NCI-H1694 (cell line): Measurements from ENCODE around the gene IRS2.

ENCODE experiments used
- DNase-seq: peaks from one replicate; lab custom pipeline; 2025; lab: John Stamatoyannopoulos, UW

The IRS2 gene

DNA sequence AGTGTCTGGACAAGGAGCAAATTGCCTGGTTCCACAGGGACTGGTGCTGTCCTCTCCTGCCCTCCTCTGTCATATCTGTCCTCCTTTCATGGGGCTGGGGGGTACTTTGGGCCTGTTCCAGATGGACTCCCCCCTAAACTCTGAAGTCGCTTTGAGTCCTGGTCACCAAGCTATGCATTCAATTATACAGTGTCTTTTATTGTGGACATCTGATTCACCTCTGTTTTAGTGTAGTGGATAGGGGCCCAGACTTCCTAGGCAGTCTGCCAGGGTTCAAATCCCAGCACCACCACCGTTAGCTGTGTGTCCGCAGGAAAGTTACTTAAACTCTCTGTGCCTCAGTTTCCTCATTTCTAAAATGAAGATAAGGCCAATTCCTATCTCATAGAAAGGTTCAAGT, 21.0 kb upstream of the IRS2 start:
- DNase-seq: no peak

DNA sequence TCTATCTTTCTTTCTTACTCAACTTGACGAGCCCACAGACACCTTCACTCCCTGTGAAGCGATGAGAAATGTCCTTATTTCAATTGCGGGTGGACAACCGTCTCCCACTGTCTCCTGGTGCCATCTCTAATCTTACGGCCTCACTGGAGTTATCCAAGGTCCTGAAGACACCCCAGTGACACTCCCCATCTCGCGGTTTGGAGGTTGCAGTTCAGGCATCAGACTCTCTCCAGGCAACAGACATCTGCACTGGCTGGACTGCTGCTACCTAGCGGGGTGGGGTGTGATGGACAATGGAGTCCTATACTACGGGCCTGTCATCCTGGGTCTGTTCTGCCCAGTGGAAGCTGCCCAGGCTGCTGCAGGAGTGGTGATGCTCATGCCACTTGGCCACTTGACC, 18.3 kb upstream of the IRS2 start:
- DNase-seq: no peak

DNA sequence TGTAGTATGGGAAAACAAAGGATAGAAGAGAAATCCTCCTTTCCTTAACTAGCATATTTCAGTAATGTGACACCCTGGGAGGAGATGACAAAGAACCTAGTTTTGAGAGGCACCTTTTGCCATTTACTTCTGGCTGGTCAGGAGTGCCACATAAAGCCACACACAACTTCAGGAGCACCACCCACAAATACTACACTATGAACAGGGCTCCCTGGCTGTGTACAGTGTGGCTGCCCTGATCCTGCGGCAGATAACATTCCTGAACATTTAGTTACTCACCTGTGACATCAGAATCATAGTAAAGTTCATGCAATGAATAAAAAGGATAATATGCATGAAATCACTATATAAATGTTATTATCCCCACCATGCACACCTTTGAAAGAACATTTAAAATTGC, 17.4 kb upstream of the IRS2 start:
- DNase-seq: no peak

DNA sequence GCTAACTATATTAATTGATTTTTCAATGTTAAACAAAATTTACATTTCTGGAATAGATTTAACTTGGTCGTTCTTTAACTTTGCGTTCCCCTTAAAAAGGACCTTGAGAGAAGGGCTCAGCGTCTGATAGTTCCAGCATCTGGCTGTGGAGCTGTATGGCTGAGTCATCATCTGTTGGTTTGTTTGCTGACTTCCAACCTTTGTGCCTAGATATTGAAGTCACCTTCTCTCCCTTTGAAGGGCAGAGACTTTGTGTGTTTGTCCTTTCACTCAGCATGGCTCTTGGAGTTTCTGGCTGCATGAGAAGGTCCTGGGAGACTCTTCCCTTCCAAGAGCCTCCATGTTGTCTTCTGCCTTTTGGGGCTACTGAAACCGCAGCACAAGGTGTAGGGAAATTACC, 16.6 kb upstream of the IRS2 start:
- DNase-seq: no peak

DNA sequence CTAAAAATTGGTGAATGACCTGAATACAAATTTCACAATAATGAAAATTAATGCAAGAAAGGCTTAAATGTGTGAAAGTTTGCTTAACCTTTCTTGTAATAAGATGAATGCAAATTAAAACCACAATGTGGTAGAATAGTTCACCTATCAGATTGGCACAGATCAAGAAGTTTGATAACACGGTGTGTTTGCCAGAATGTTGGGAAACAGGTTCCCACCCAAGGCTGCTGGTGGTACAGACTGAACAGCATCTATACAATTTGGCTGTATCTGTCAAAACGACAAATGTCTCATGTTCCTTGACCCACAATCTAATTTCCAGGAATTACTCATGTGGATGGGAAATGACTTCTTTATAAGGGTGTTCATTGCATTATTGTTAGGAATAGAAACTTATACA, 8.6 kb upstream of the IRS2 start:
- no peak for DNase-seq

DNA sequence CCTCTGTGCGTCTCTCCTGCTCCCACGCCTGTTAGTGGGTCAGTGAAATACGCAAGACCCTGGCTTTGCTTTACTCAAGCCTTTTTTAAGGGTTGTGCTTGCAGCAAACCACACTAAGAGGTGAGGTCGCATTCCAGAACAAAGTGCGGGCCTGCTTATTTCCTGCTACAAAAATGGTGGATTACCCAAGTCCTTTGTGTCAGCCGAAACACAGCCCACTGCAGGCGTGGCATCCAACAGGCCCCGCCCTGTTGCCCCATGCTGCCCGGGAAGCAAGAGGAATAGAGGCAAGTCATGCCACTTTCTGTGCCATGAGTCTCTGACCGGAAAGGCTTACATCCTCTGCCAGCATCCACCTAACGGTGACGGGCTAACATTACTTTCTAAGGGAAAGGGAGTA, 7.7 kb upstream of the IRS2 start:
- no peak for DNase-seq

DNA sequence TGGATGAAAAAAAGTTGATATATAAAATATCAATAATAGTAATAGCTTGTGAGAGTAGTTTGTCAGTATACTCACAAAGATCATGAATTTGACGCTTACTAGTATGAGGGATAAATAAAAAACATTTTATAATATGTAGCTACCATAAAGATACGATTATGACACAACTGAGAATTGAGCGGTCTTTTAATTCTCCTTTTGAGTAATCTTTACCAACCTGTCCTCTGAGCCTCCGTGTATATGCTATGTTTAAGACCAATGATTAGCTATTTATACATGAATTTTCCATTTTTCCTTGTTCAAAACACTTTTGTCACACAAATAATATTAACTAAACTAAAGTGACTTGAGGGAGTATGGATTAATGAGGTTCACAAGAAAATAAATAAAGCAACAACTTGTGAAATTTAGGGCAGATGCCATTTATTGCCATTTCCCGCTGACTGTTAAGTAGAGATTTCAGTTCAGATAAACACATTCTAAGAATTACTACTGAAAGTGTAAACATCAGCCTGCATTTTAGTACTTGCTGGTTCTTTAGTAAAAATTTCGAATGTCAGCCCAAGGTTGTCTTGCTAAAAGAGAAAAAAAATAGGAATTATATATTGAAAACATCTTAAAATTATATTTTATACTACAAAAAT, 6.2 kb upstream of the IRS2 start:
- DNase-seq: no peak

DNA sequence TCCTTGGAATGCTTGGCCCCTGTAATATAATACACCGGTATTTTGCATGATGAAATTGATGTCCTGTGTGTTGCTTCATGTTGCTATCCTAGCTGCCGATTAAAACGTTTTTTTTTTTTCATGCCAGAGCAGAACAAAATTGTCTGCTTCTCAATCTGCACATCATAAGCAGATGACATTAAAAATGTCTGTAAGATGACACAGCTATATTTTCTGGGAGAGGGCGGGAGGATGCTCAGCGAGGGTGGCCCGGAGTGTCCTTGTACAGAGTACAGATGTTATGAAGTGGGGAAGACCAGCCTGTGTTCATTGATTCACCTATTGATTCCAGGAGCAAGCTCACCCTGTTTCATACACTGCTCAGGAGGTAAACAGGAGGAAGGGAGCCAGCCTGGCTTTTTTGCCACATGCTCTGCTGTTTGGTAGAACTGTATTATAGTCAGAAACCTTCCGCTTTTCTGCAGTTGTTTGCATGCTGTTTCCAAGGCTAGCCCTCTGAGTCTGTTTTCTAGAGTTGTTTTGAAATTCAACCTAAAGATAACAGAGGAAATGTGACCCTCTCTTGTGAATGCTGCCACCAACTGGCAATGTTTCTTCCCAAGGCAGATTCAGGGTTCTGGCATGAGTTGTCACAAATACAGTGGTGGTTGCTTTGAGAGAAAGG, 4.7 kb upstream of the IRS2 start:
- DNase-seq: peak; percentile 57

DNA sequence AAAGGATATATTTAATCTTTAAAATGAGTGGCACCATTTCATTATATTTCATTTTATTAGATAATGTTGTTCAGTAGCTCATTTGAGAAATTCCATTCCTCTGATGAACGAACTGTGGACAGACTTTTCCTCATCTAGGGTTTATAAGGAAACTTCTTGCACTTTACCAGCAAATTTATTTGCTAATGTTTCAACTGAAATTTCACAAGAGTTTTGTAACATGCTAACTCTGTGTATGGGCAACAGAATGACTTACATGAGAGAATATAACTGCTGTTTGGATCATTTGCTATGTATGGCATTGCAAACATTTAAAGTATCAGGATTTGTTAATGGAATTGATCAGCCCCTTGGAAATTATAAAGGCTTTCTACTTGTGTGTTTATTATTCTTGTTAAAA, 3.7 kb upstream of the IRS2 start:
- no peak for DNase-seq

DNA sequence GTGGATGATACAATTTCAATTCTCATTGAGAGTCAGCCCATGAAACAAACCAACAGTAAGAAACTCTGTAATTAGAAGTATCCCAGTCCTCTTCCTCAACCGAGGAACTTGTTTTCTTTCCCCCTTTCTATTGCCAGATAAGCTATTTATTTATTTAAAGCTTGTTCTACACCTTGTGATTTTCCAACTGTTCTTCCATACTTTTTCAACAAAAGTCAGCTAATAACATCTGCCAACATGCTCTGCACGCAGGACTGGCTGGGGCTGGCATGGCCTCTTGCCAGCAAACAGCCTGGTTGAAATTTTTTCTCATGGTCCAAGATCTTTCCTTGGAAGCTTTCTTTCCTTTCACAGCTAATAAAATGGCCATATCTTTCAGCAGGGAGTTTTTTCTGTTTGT, 2.9 kb upstream of the IRS2 start:
- peak; percentile 38 for DNase-seq

DNA sequence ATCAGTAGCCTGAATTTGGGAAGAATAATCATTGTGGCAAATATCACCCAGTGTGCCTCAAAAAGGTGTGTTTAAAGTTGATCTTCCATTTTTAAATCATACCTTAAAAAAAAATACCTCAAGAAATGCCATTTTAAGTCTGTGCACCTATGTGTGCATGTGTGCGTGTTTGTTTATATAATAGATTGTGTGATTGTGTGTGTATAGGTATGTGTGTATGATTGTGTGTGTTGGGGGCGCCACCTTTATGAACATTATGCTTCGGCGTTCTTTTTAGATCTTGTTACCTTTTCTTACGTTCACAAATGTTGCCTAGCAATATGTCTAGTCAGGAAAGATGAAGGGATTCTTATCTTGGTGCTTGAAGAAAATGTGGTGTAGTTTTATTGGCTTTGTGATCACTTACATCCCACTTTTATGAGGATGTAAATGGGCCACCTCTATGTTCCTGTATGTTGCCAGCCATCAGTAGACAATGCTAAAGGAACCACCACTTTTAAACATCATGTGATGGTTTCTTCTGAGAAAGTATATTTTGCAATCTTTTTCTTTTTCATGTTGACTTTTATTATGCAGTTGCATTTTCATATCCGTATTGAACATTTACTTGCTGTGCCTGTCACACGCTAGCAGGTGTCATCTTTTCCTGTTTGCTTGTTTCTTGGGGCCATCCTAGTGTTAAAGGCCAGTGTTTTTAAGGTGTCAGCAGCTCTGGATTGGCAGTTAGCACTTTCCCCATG, 2.2 kb upstream of the IRS2 start:
- no peak for DNase-seq

DNA sequence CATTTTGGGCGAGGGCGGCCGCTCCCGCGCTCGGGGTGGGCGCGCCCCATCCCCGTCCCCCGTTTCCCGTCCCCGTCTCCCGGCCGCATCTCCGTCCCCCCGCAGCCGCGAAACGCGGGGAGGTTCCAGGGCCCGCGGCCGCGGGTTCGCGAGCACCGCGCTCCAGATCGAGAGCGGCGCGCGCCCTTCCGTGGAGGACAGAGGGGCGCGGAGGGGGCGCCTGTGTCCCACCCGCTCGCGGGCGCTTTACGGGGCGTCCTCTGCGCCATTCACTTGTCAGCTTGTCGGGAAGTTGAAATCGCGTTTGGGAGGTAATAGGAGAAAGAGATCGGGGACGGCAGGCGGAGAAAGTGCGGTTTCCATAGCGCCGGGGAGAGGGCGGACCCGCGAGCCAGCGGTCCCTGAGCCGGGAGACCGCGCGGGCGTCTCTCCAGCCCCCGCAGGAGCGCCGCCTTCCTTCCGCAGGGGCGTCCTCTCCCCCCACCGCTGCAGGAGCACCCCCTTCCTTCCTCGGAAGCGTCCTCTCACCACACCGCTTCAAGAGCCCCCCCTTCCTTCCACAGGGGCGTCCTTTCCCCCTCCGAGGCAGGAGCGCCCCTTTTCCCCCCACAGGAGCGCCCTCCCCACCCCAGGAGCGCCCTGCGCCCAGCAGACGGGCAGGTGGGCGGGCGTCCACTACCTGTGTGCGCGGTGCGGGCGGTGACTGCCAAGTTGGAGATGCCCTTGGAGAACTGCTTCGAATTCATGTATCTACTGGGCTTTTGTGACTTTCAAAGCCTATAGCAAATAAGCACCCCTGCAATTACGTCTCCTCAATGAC, 962 bp upstream of the IRS2 start:
- no peak for DNase-seq

DNA sequence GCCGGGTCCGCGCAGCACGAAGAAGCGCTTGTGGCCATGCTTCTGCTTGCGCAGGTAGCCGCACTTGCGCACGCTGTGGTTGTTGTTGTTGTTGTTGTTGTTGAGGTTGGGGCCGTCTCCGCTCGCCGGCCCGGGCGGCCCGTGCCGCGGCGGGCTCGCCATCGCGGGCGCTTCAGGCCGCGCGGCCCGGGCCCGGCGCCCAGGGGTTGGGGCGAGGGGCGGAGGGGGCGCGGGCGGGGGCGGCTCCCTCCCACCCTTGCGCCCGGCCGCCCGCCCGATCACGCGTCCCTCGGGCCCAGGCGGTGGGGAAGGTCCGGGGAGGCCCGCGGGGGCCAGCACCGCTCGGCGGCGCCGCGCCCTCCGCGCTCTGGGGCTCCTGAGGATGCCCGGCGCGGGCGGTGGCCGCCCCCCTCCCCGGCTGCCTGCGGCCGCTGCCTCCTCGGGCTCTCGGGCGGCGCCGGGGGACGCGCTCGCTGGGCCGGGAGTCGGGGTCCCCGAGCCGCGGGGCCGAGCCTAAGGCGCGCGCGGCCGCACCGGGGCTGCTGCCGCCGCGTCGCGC, 412 bp downstream of the IRS2 start:
- no peak for DNase-seq

DNA sequence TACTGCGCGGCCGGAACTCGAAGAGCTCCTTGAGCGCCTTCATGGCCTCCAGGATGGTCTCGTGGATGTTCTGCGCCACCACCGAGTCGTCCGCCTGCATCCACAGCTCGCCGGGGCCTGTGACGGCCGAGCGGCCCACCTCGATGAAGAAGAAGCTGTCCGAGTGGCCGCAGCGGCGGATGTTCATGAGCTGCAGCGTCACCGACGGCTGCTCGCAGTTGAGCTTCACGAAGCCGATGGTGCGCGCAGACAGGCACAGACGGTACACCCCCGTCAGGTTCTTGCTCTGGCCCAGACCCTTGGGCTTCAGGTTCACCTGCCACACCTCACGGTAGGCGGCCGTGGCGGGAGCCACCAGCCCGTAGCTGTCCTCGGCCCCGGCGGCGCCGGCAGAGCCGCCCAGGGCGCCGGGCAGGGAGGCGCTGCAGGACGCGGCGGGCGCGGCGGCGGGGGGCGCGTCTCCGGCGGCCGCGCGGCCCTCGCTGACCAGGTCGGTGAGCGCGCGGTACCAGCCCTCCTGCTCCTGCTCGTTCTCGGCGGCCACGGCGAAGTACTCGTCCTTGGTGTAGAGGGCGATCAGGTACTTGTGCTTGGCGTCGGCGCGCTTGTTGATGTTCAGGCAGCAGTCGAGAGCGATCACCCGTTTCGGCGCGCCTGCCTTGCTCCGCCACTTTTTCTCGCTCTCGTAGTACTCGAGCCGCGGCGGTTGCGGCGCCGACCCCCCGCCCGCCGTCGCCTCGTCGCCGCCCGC, 1.1 kb downstream of the IRS2 start:
- peak; percentile 4 for DNase-seq

DNA sequence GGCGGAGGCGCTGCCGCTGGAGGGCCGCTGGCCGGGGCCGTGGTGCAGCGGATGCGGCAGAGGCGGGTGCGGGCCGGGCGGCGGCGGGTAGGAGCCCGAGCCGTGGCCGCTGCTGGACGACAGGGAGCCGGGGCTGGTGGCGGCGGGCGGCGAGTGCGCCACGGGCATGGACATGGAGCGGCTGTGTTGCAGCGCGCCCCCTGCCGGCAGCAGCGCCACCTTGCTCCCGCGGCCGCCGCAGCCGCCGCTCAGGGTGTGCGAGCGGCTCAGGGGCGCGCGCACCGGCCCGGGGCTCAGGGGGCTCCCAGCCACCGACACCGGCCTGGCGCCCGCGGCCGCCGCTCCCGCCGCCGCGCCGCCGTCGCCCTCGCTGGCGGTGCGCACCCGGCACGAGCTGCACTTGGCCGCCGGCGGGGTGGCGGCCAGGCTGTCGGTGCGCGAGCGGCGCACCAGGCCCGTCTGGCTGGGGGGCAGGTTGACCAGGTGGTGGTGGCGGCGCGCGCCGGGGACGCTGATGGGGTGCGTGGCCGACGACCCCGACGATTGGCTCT, 1.7 kb downstream of the IRS2 start:
- peak; percentile 11 for DNase-seq

DNA sequence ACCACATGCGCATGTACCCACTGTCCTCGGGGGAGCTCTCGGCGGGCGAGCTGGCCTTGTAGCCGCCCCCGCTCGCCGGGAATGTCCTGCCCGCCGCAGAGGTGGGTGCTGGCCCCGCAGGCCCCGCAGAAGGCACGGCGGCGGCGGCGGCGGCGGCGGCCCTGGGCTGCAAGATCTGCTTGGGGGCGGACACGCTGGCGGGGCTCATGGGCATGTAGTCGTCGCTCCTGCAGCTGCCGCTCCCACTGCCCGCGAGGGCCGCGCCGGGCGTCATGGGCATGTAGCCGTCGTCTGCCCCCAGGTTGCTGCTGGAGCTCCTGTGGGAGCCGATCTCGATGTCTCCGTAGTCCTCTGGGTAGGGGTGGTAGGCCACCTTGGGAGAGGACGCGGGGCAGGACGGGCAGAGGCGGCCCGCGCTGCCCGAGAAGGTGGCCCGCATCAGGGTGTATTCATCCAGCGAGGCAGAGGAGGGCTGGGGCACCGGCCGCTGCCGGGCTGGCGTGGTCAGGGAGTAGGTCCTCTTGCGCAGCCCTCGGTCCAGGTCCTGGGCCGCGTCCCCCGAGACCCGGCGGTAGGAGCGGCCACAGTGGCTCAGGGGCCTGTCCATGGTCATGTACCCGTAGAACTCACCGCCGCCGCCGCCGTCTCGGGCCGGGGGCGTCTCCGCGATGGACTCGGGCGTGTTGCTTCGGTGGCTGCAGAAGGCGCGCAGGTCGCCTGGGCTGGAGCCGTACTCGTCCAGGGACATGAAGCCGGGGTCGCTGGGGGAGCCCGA, 2.4 kb downstream of the IRS2 start:
- DNase-seq: no peak

DNA sequence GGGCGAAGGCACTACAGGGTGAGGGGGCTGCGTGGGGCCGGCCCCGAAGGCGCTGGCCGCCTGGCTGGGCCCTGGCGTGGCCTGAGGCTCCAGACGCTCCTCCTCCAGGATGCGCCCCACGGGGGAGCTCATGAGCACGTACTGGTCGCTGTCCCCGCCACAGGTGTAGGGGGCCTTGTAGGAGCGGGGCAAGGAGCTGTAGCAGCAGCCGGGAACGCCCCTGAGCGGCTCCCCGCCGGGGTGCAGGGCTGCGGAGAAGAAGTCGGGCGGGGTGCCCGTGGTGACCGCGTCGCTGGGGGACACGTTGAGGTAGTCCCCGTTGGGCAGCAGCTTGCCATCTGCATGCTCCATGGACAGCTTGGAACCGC, 3.0 kb downstream of the IRS2 start:
- DNase-seq: no peak

DNA sequence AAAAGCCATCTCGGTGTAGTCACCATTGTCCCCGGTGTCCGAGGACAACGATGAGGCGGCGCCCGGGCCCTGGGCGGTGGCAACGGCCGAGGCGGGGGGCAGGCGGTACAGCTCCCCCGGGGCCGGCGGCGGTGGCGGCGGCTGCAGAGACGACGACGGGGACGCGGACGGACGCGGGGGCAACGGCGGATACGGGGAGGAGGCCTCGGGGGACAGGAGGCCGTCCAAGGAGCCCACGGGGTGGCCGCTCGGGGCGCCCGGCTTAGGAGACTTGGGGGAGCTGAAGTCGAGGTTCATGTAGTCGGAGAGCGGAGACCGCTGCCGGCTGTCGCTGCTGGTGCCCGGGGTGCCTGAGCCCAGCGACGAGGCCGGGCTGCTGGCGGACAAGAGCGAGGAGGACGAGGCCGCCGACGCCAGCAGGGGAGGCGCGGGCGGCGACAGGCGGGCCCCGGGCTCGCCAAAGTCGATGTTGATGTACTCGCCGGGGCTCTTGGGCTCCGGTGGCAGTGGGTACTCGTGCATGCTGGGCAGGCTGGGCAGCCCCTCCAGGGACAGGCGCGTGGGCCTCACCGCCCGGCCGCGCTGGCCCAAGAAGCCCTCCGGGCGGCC, 3.5 kb downstream of the IRS2 start:
- DNase-seq: no peak

DNA sequence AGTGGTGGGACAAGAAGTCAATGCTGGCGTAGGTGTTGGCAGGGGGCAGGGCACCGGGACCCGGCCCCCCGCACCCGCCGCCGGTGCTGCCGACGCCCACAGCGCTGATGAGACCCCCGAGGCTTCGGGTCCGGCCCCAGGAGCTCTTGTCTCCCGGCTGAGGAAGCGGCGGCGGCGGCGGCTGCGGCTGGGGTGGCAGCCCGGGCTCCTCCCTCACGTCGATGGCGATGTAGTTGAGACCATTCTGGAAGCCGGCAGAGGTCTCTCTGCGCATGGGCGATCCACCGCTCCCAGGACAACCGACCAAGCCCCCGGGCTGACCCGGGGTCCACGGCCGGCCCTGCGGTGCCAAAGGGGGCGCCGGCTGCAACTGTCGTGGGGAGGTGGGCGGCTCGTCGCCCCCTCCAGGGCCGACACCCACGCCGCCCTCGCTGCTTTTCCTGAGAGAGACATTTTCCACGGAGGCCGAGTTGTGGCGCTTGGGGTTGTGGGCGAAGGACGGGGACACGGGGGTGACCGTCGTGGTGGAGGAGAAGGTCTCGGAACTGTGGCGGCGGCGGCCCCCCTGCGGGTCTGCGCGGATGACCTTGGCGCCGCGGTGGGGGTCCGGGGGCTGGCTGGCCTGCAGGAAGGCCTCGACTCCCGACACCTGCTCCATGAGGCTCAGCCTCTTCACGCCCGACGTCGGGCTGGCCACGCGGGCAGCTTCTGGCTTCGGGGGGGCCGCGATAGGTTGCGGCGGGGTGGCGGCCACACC, 4.1 kb downstream of the IRS2 start:
- DNase-seq: no peak
